IMR-90 (cell line): ENCODE results near the gene SLC9A3.

Experiments used
- CTCF ChIP-seq: conservative IDR thresholded peaks from 2 replicates; pipeline ENCODE4 v1.5.1; 2012; ENCODE audit warnings: mild to moderate bottlenecking, low read depth, low read length, improper control_type of control experiment
- FOS ChIP-seq: fragments of 150-350 bp; IDR thresholded peaks from 2 replicates; pipeline ENCODE4 v1.6.1; 2016; ENCODE audit warnings: low read depth, low read length
- RFX5 ChIP-seq: IDR thresholded peaks from 2 replicates; pipeline ENCODE4 v1.8.0; 2012; ENCODE audit warnings: low read depth, mild to moderate bottlenecking, low read length, moderate library complexity
- SMC3 ChIP-seq: fragments of 150-350 bp; IDR thresholded peaks from 2 replicates; pipeline ENCODE4 v1.6.1; 2016; ENCODE audit warnings: low read depth, mild to moderate bottlenecking, antibody characterized with exemption, low read length, moderate library complexity

- TF ChIP-seq CTCF (no peak), RFX5 (no peak), FOS (no peak), SMC3 (no peak)
Measured at GRCh38 chr5:548256-548655, 24.0 kb upstream of the SLC9A3 start.
